GDM1 (cell line): ENCODE measurements around the gene CSNK2A3.
A peak's percentile ranks its signal among the peaks of the same experiment; 100 is the strongest.

Source experiments
- DNase-seq: peaks from one replicate; lab custom pipeline; 2025; lab: John Stamatoyannopoulos, UW

CSNK2A3 gene

GRCh38 chr11:11335043-11335442 lies 18.0 kb downstream of the CSNK2A3 start:
- no peak for DNase-seq

GRCh38 chr11:11334607-11335006 lies 18.4 kb downstream of the CSNK2A3 start:
- DNase-seq = no peak

- no peak for DNase-seq
These were observed 20.8 kb downstream of the CSNK2A3 start for GRCh38 chr11:11332141-11332710.

- no peak for DNase-seq
These were observed 23.8 kb downstream of the CSNK2A3 start for GRCh38 chr11:11329062-11329806.

GRCh38 chr11:11324090-11324489 lies 29.0 kb downstream of the CSNK2A3 start:
- no peak for DNase-seq

- no peak for DNase-seq
These were observed 30.9 kb downstream of the CSNK2A3 start for GRCh38 chr11:11322101-11322500.

GRCh38 chr11:11320825-11321224 lies 32.2 kb downstream of the CSNK2A3 start:
- DNase-seq = no peak

- DNase-seq = no peak
These were observed 34.1 kb downstream of the CSNK2A3 start for GRCh38 chr11:11318961-11319360.

GRCh38 chr11:11318461-11318860 lies 34.6 kb downstream of the CSNK2A3 start:
- DNase-seq = no peak

GRCh38 chr11:11316651-11317230 lies 36.3 kb downstream of the CSNK2A3 start:
- no peak for DNase-seq

GRCh38 chr11:11313902-11314692 lies 39.0 kb downstream of the CSNK2A3 start:
- DNase-seq = no peak

GRCh38 chr11:11313426-11313825 lies 39.6 kb downstream of the CSNK2A3 start:
- no peak for DNase-seq

- no peak for DNase-seq
These were observed 40.3 kb downstream of the CSNK2A3 start for GRCh38 chr11:11312738-11313137.

- peak; percentile 81 for DNase-seq
These were observed 41.9 kb downstream of the CSNK2A3 start for GRCh38 chr11:11311169-11311568.

GRCh38 chr11:11309906-11310305 lies 43.1 kb downstream of the CSNK2A3 start:
- DNase-seq = no peak

GRCh38 chr11:11308249-11308648 lies 44.8 kb downstream of the CSNK2A3 start:
- no peak for DNase-seq

GRCh38 chr11:11306855-11307254 lies 46.2 kb downstream of the CSNK2A3 start:
- DNase-seq = no peak

- no peak for DNase-seq
These were observed 48.5 kb downstream of the CSNK2A3 start for GRCh38 chr11:11304550-11304949.

- DNase-seq = no peak
These were observed 50.5 kb downstream of the CSNK2A3 start for GRCh38 chr11:11302565-11302964.
